Natural killer cell (primary cell): ENCODE data around the gene TAF11L9. TPM values are rescaled to one million over a fixed set of nuclear protein-coding genes. Genes with fewer than 3 reads are reported as not detected.
"Not testable (repeated sequence)": the region's sequence is repeated elsewhere in the genome, so short reads cannot be mapped to it uniquely, and the experiment has no call there.

Experiments
- ATAC-seq, 3 donors: fragments of 150-1000 bp in 2 of 3; fragments of 200-7000 bp in 1 of 3; cut with Tn5 transposase; 1 replicate in 1 of 3; 2 replicates in 2 of 3; pipeline ENCODE4 v1.10.0; 2021; ENCODE audit warnings: mild to moderate bottlenecking in 2 of 3, moderate library complexity in 2 of 3
- DNase-seq, 2 donors: peaks; one replicate each; pipeline versions ENCODE4 v3.0.0 to v3.0.0-alpha.2; 2013 to 2021; ENCODE audit warnings: mixed read lengths in 1 of 2
- H3K27ac ChIP-seq: one replicate; pipeline ENCODE4 v1.5.1; 2013; ENCODE audit warnings: mild to moderate bottlenecking, low read length
- H3K27me3 ChIP-seq: one replicate; pipeline ENCODE4 v1.6.1; 2013; ENCODE audit warnings: low read length; ENCODE audit not compliant: control insufficient read depth, insufficient read depth
- H3K36me3 ChIP-seq: one replicate; pipeline ENCODE4 v1.6.1; 2013; ENCODE audit warnings: low read length; ENCODE audit not compliant: control insufficient read depth, insufficient read depth
- H3K4me1 ChIP-seq: one replicate; pipeline ENCODE4 v1.6.1; 2013; ENCODE audit warnings: low read length; ENCODE audit not compliant: control insufficient read depth, insufficient read depth
- H3K4me3 ChIP-seq: one replicate; pipeline ENCODE4 v1.5.1; 2013; ENCODE audit warnings: low read length
- H3K9me3 ChIP-seq: one replicate; pipeline ENCODE4 v1.6.1; 2013; ENCODE audit warnings: low read length; ENCODE audit not compliant: control insufficient read depth, insufficient read depth
- H3K27ac Mint-ChIP-seq, 2 donors: one replicate each; pipeline ENCODE4 v1.8.0; 2022; ENCODE audit warnings: mild to moderate bottlenecking in 2 of 2, mixed read lengths in 2 of 2, moderate library complexity in 1 of 2
- H3K27me3 Mint-ChIP-seq, 2 donors: one replicate each; pipeline ENCODE4 v1.8.0; 2022; ENCODE audit warnings: low read depth in 2 of 2, mixed read lengths in 2 of 2
- H3K36me3 Mint-ChIP-seq: one replicate; pipeline ENCODE4 v1.8.0; 2022; ENCODE audit warnings: mixed read lengths
- H3K4me1 Mint-ChIP-seq, 2 donors: one replicate each; pipeline ENCODE4 v1.8.0; 2022; ENCODE audit warnings: mixed read lengths in 2 of 2
- H3K4me3 Mint-ChIP-seq: one replicate; pipeline ENCODE4 v1.8.0; 2022; ENCODE audit warnings: mild to moderate bottlenecking, moderate library complexity, mixed read lengths
- H3K9me3 Mint-ChIP-seq, 2 donors: one replicate each; pipeline ENCODE4 v1.8.0; 2022; ENCODE audit warnings: mixed read lengths in 2 of 2
- WGBS: methylation state at CpG from one replicate; pipeline ENCODE4 v1.1.7; 2013; ENCODE audit warnings: missing lambda C conversion rate; ENCODE audit not compliant: insufficient coverage; 5-methylcytosine and 5-hydroxymethylcytosine counted together
- intact Hi-C: fragments of 100-400 bp; cut with micrococcal nuclease; formaldehyde crosslinking; loops from one replicate; pipeline ENCODE4 v1.14.2; 2022
- total RNA-seq, 4 donors: library from RNA; stranded (reverse); fragments of 120-200 nt in 1 of 4; gene quantifications; one replicate each; pipeline versions ENCODE4 v1.2.3 to v1.2.4, GENCODE V29; 2013 to 2022
- TF ChIP-seq, protein P1 (sequence below): fragments of 200-600 bp; IDR thresholded peaks from one replicate; pipeline ENCODE4 v1.8.0; 2022; ENCODE audit warnings: antibody characterized with exemption

Gene TAF11L9
- not detected for total RNA-seq
- total RNA-seq (2013) = not detected

DNA sequence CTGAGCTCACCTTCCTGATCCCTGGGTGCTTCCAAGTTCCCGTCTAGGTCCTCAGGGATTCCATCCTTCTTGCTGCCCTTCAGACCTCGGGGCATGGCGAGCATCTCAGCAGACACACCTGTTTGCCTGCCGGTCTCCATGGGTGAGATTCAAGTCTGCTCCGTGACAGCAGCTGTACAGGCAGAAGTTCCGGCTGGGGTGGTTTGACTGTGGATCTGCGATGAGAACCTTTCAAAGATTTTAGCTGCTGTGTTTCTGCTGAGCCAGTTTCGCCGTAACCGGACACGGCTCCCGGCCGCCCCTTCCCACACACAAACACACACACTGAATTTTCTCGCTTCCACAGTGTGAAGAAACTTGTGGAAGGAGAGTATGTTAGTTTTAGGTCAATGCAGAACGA, at the start of gene TAF11L9:
TAF11L9 (minus strand) TSS at position 140 of the 400 bp plus-strand sequence.
- H3K36me3 Mint-ChIP-seq, H3K27me3 Mint-ChIP-seq, H3K36me3 ChIP-seq, intact Hi-C loops, H3K4me3 Mint-ChIP-seq, H3K4me1 ChIP-seq, H3K27me3 ChIP-seq, H3K4me3 ChIP-seq, H3K9me3 ChIP-seq, H3K27ac Mint-ChIP-seq, DNase-seq, H3K4me1 Mint-ChIP-seq, H3K27ac ChIP-seq, ATAC-seq, H3K9me3 Mint-ChIP-seq: not testable (repeated sequence)
- no CpG with 5 or more reads among the region's 15 CpGs for WGBS

DNA sequence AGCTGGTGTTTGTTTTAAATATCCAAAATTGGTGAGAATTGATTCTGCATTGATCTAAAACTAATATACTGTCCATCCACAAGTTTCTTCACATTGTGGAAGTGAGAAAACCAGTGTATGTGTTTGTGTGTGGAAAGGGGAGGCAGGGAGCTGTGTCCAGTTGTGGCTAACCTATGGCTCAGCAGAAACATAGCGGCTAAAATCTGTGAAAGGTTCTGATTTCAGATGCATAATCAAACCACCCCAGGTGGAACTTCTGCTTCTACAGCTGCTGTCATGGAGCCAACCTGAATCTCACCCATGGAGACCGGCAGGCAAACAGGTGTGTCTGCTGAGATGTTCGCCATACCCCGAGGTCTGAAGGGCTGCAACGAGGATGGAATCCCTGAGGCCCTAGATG, 40.0 kb upstream of the TAF11L9 start, which contains the start of gene TAF11L14:
TAF11L14 (plus strand) TSS at position 301 of the 400 bp plus-strand sequence.
- no peaks in the 10 kb centered on the region for H3K4me1 Mint-ChIP-seq
- no peaks in the 10 kb centered on the region for H3K27me3 Mint-ChIP-seq
- no peaks in the 10 kb centered on the region for H3K27me3 ChIP-seq
- 87% methylated on average over 5 of the region's 5 CpGs for WGBS
- no peak within 1 kb of the TSS for H3K4me3 Mint-ChIP-seq
- H3K9me3 ChIP-seq = no peaks in the 10 kb centered on the region
- H3K4me1 ChIP-seq = no peaks in the 10 kb centered on the region
- no peaks in the 10 kb centered on the region for H3K36me3 ChIP-seq
- DNase-seq = no peak
- no peak for ATAC-seq
- no peak within 1 kb of the TSS for H3K4me3 ChIP-seq
- peaks cover 7% of the 10 kb centered on the region for H3K36me3 Mint-ChIP-seq
- TF ChIP-seq, protein P1, sequence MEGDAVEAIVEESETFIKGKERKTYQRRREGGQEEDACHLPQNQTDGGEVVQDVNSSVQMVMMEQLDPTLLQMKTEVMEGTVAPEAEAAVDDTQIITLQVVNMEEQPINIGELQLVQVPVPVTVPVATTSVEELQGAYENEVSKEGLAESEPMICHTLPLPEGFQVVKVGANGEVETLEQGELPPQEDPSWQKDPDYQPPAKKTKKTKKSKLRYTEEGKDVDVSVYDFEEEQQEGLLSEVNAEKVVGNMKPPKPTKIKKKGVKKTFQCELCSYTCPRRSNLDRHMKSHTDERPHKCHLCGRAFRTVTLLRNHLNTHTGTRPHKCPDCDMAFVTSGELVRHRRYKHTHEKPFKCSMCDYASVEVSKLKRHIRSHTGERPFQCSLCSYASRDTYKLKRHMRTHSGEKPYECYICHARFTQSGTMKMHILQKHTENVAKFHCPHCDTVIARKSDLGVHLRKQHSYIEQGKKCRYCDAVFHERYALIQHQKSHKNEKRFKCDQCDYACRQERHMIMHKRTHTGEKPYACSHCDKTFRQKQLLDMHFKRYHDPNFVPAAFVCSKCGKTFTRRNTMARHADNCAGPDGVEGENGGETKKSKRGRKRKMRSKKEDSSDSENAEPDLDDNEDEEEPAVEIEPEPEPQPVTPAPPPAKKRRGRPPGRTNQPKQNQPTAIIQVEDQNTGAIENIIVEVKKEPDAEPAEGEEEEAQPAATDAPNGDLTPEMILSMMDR = no peak
- H3K9me3 Mint-ChIP-seq = peaks cover 6 to 8% of the 10 kb centered on the region in 2 donors
- intact Hi-C loops = no loop called here
- H3K27ac Mint-ChIP-seq = no peak within 1 kb of the TSS
- H3K27ac ChIP-seq = no peak within 1 kb of the TSS

DNA sequence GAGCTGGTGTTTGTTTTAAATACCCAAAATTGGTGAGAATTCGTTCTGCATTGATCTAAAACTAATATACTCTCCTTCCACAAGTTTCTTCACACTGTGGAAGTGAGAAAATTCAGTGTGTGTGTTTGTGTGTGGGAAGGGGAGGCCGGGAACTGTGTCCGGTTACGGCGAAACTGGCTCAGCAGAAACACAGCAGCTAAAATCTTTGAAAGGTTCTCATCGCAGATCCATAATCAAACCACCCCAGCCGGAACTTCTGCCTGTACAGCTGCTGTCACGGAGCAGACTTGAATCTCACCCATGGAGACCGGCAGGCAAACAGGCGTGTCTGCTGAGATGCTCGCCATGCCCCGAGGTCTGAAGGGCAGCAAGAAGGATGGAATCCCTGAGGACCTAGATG, 37.6 kb upstream of the TAF11L9 start, which contains the start of gene TAF11L13:
TAF11L13 (plus strand) TSS at position 301 of the 400 bp plus-strand sequence.
- intact Hi-C loops, H3K27ac Mint-ChIP-seq, H3K27ac ChIP-seq, H3K4me3 Mint-ChIP-seq, H3K27me3 Mint-ChIP-seq, H3K4me1 Mint-ChIP-seq, H3K4me1 ChIP-seq, H3K36me3 ChIP-seq, H3K9me3 Mint-ChIP-seq, DNase-seq, ATAC-seq, H3K36me3 Mint-ChIP-seq, H3K4me3 ChIP-seq, H3K27me3 ChIP-seq, H3K9me3 ChIP-seq: not testable (repeated sequence)
- WGBS = 100% methylated on average over 2 of the region's 12 CpGs

DNA sequence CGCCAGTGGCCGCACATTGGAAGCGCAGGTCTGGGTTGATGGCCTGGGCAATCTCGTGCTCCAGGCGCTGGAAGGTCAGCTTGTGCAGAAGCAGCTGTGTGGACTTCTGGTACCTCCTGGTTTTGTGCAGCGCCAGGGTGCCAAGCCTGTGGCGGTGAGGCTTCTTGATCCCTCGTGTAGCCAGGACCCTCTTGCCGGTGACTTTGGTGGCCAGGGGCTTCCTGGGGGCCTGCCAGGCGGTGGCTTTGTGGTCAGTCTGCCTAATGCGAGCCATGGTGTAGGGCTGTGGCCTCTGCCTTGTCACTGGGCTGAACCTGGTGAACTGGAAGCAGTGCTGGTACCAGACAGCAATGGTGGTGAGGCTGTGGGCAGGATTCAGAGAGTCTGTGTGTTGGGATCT, 31.5 kb upstream of the TAF11L9 start:
- Histone ChIP-seq H3K36me3 (no peaks in the 10 kb centered on the region), H3K4me3 (no peak overlapping the region), H3K9me3 (peaks cover 4% of the 10 kb centered on the region), H3K27me3 (no peaks in the 10 kb centered on the region), H3K27ac (no peak overlapping the region), H3K4me1 (no peaks in the 10 kb centered on the region)
- no peak overlapping the region for H3K27ac Mint-ChIP-seq
- H3K36me3 Mint-ChIP-seq = no peaks in the 10 kb centered on the region
- no peaks in the 10 kb centered on the region for H3K27me3 Mint-ChIP-seq
- intact Hi-C loops = no loop called here
- TF ChIP-seq, protein P1 = no peak
- no peaks in the 10 kb centered on the region for H3K4me1 Mint-ChIP-seq
- H3K9me3 Mint-ChIP-seq = peaks cover 9 to 14% of the 10 kb centered on the region in 2 donors
- DNase-seq = no peak
- ATAC-seq = no peak
- H3K4me3 Mint-ChIP-seq = no peak overlapping the region
- 93% methylated on average over 11 of the region's 11 CpGs for WGBS
